T-helper 2 cell (primary cell): ENCODE measurements around the gene EPHA1.

Source experiments
- DNase-seq, 5 experiments: peaks; one replicate each; pipeline versions ENCODE4 v3.0.0 to v3.0.0-alpha.2; 2012 to 2022
- total RNA-seq, 2 donors: gene quantifications; one replicate each; lab custom pipeline; 2026; lab: John Stamatoyannopoulos, UW

EPHA1 gene
- total RNA-seq = 15.9 to 31.8 reads per million in 2 donors

DNA sequence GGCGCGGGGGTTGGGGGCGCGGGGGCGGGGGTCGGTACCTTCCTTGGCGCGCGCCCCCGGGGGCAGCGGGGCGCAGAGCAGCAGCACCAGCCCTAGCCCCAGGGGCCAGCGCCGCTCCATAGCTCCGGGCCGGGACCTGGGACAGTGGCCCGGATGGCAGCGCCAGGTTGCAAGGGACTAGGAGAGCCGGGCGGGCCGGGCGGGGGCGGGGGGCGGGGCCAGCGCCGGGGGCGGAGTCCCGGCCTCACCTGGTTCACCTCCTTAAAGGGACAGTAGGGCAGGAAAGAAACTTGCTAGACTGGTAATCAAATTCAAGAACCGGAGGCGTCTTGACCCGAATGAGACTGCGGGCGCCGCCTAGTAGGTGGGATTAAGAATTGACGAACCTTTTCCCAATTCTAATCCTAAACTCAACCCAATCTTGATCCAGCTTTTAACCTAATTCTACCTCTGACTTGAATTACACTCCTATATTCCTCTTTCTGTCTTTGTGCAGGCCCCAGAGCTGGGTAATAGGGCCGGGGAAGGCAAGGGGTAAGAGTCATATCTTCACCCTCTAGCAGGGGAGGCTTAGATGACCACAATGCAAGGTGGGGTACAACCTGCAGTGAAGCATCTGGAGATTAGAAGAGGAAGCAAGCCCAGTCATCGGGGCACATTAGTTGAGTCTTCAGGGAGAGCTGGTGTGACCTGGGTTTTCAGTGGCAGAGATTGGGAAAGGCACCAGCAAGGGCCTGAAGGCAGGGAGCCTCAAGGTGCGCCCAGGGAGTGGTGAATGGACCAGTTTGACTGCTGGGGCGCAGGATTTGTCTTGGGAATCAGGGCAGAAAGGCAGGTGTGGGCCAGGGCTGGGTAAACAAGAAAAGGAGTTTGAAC lies at the start of gene EPHA1:
Gene EPHA1 (minus strand): TSS at position 171 of the 876 bp plus-strand sequence. CDS start 51 bp downstream, at position 120.
- DNase-seq = peak in 3 of 5 experiments; percentile 28 to 46 (median 36)

DNA sequence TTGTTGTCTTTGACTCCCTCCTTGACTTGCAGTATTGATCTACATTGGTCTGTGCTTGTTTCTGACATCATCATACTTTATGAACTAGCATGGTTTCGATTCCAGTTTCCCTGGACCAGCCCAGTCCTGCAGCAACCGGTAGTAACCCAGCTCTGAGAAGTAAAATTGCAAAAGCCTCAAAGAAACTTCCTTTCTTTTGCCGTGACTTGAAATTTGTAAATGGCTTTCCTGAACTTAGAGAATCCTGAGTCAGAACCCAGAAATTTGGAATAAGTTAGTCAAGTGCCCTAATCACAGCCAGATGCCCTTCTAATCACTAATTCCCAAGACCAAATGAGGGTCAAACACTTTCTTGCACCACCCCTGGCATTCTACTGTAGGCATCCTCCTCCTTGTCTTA lies 49.6 kb upstream of the EPHA1 start:
- no peak for DNase-seq

- no peak for DNase-seq
Observed at GRCh38 chr7:143456992-143457793, 48.5 kb upstream of the EPHA1 start.

DNA sequence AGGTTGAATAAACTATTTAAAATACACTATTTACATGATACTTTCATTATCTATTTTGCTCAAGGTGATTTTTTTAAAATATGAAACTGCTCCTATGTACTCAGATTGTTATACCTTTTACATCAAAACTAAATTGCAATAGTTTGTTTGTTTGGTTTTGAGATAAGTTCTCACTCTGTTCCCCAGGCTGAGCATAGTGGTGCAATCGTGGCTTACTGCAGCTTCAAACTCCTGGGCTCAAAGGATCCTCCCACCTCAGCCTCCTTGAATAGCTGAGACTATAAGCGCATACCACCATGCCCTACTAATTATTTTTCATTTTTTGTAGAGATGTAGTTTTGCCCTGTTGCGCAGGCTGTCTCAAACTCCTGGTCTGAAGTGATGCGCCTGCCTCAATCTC lies 47.3 kb upstream of the EPHA1 start:
- no peak for DNase-seq

- no peak for DNase-seq
Observed at GRCh38 chr7:143455491-143455890, 46.8 kb upstream of the EPHA1 start.

GRCh38 chr7:143454091-143454680 lies 45.5 kb upstream of the EPHA1 start:
- DNase-seq = no peak

GRCh38 chr7:143452495-143452894 lies 43.8 kb upstream of the EPHA1 start:
- no peak for DNase-seq

GRCh38 chr7:143451746-143452145 lies 43.1 kb upstream of the EPHA1 start:
- DNase-seq = no peak

GRCh38 chr7:143451122-143451521 lies 42.5 kb upstream of the EPHA1 start:
- no peak for DNase-seq

GRCh38 chr7:143449793-143450192 lies 41.1 kb upstream of the EPHA1 start:
- no peak for DNase-seq

- DNase-seq = no peak
Observed at GRCh38 chr7:143448429-143448828, 39.8 kb upstream of the EPHA1 start.

- no peak for DNase-seq
Observed at GRCh38 chr7:143447466-143447865, 38.8 kb upstream of the EPHA1 start.

DNA sequence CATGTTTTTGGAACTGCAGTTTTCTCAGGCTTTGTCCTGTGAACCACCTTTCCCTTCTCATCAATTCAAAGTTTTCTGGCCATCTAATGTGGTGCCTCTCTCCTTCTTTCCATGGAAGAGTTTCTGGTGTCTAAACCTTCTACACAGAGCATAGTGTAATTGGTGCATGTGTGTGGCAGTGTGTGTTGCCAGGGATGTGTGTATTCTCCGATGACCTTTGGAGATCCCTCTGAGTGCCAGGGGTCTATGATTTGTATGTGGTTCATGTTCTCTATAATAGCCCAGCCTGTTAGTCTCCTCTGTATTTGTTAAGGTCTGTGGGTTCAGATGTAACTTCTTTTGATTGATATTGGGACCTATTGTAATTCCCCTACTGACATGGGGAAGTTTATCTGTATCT lies 36.1 kb upstream of the EPHA1 start:
- no peak for DNase-seq

DNA sequence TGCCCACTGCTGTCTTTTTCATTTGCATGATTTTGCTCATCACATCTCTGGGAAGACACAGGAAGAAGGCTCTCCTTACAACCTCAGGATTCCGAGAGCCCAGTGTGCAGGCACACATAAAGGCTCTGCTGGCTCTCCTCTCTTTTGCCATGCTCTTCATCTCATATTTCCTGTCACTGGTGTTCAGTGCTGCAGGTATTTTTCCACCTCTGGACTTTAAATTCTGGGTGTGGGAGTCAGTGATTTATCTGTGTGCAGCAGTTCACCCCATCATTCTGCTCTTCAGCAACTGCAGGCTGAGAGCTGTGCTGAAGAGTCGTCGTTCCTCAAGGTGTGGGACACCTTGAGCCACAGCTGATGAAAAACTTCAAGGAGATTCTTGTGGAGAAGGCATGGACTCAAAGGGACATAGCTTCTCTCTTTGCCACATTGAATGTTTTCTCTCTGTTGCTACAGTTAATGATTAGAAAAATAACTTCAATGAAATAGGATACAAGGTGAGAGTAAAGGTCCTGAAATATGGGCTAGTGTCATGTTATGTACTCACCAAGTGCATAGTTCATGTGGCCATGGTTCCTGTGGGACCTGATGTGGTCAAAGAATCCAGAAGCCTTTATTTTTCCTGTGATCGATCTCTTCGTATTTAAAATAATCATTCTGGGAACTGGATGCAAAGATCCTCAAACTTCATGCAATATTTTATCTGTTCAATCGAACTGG lies 35.6 kb upstream of the EPHA1 start:
- no peak for DNase-seq

DNA sequence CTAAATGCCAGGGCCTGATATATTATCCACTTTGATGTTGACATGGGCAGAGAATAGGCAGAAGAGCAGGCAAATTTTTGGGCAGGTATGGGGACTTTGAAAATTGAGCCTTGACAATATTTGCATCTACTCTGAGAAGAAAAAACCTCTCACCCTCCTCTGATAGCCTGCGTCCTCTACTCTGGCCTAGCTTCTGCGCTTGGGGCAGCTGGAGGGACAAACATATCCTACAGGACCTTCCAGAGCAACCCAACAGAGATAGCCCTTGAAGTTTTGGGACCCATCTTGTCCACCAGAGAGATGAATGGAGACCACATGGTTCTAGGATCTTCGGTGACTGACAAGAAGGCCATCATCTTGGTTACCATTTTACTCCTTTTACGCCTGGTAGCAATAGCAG lies 34.5 kb upstream of the EPHA1 start, which contains the start of gene TAS2R60:
Gene TAS2R60 (plus strand): TSS at position 301 of the 400 bp plus-strand sequence. CDS start 0 bp downstream, at position 301.
- no peak for DNase-seq

- DNase-seq = no peak
Observed at GRCh38 chr7:143439866-143440265, 31.2 kb upstream of the EPHA1 start.

DNA sequence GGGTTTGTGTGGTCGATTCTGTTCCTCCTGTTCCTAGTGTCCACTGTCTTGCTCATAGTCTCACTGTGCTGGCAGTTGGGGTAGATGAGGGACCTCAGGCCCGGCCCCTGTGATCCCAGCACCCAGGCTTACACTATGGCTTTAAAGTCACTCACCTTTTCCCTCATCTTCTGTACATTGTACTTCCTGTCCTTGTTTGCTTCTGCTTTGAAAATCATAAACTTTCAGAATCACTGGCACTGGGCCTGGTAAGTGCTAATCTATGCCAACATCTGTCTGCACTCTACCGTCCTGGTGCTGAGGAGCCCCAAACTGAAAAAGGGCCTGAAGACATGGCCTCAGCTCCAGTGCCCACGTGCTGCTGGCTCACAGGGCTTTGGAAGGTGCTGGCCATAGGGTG lies 28.9 kb upstream of the EPHA1 start:
- DNase-seq = peak in 1 of 5 experiments; percentile 68

GRCh38 chr7:143436325-143436946 lies 27.8 kb upstream of the EPHA1 start:
- no peak for DNase-seq

DNA sequence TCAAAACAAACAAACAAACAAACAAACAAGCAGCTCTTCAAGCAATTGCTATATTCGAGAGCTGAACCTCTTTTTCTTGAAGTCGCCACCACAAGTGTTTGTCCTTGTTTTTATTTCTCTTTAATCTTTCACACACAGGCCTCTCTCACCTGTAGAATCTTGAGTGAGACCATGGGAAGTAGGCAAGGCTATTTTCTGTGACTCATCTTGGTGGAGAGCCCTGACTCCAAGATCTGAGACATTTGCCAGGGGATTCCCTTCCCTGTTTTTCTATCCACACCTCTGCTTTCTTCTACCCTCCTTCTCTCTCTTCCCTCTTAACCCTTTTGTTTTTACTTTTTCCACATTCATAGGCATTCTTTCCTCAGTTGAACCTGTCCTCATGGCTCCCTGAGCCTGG lies 26.6 kb upstream of the EPHA1 start:
- no peak for DNase-seq

GRCh38 chr7:143434660-143435059 lies 26.0 kb upstream of the EPHA1 start:
- no peak for DNase-seq

DNA sequence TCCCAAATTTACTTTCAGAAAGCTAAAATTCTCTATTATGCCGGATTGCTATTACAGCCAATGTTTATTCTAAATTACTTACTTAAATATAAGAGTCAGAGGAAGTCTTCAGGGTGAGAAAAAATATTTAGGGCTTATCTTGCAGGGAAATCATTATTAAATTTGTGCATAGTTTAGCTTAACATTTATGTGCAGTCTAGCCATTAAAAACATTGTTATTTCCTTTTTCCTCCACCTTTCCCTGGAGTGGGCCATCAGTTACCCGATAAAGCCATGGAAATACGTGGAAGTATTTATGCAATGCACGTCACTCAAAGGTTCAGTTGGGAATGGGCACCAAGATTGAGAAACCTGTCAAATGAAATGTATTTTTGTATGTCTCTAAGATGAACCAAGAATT lies 25.1 kb upstream of the EPHA1 start:
- no peak for DNase-seq

GRCh38 chr7:143431109-143431508 lies 22.5 kb upstream of the EPHA1 start:
- DNase-seq = no peak
